Posterior vena cava (tissue), 2 donors: ENCODE measurements around the gene PRSS27. TPM values are rescaled to one million over a fixed set of nuclear protein-coding genes. Genes with fewer than 3 reads are reported as not detected.
"Not testable (repeated sequence)": the region's sequence is repeated elsewhere in the genome, so short reads cannot be mapped to it uniquely, and the experiment has no call there.

Source experiments
- DNase-seq: peaks from one replicate; pipeline ENCODE4 v3.0.0-alpha.2; 2020; ENCODE audit warnings: low spot score
- intact Hi-C, 2 donors: fragments of 100-400 bp; cut with DNase I; formaldehyde crosslinking; loops; one replicate each; pipeline versions ENCODE4 v1.14.1 to v1.14.2; 2022 to 2023
- total RNA-seq, 2 donors: library from RNA; stranded (reverse); fragmentation: NEBNext Ultra II Directional; extraction: Animal tissue kit (Norgen Biotek cat#: 25700); gene quantifications; one replicate each; pipeline ENCODE4 v1.2.1, GENCODE V29; 2021
- donor health status: DM: yes; HTN: yes; CAD: no.
- donor health status: DM: yes; HTN: yes; CAD: no.

The PRSS27 gene
- total RNA-seq, 2 donors from 2014 or later: 0.71 to 1.4 TPM

- not testable (repeated sequence) for DNase-seq
- intact Hi-C loops: loop anchor here in 1 of 2 donors (5.0 kb wide), 1 partner anchor 503 kb away; no protein-coding TSS in a partner anchor
Observed at GRCh38 chr16:2669587-2669986, 50.4 kb downstream of the PRSS27 start.

DNA sequence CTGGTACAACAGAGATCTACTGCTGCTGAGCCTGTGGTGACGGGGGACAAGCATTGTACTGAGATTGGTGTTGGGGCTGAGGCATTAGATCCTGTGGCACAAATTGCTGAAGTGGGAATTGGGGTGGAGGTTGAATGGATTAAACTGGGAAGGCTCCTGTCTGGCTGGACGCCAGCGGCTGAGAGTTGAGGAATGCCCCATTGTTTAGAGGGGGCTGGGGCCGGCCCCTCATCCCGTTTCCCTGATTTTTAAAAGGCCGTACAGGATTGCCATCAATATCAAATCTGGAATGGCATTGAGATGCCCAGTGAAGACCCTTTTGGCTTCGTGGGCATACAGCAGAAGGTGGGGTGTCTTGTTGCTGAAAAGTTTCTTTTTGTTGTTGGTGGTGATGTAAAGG lies 53.4 kb downstream of the PRSS27 start:
- intact Hi-C loops: loop anchor here in 1 of 2 donors (5.0 kb wide), 1 partner anchor 506 kb away; no protein-coding TSS in a partner anchor
- not testable (repeated sequence) for DNase-seq

- intact Hi-C loops: no loop called here
- DNase-seq: no peak
Observed at GRCh38 chr16:2664574-2664982, 55.4 kb downstream of the PRSS27 start.

DNA sequence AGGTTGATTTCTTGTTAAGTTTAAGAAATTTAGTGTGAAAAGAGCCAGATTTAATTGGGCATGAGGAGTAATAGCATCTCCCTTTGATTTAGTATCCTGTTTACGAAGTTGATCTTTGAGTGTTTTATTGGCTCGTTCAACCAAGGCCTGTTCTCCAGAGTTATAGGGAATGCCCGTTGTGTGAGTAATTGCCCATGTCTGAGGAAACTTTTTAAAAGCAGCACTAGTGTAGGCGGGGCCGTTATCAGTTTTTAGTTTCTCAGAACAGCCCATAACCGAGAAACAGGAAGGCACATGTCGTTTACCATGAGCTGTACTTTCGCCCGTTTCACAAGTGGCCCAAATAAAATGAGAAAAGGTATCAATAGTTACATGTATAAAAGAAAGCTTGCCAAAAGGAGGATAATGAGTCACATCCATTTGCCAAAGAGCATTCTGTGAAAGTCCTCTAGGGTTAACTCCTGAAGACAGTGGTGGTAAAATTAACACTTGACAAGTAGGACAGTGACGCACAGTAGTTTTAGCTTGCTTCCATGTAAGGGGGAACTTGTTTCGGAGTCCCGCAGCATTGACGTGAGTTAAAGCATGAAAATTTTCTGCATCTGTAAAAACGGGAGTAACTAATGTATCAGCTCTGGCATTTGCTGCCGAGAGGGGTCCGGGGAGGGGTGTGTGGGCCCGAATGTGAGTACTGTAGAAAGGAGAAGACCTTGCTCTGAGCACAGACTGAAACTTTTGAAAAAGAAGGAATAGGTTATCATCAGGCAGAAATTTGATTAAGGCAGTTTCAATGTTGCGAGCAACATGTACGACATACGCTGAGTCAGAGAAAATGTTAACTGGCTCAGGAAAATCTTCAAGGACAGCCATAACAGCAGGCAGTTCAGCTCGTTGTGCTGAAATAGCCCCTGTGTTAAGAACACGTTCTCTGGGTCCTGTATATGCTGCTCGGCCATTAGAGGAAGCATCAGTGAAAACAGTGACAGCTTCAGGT lies 56.2 kb downstream of the PRSS27 start:
- no peak for DNase-seq
- intact Hi-C loops: loop anchor here in 1 of 2 donors (1.0 kb wide), 1 partner anchor 39 kb away; no protein-coding TSS in a partner anchor

Other genes starting within 250 kb of the PRSS27 start
- under 1 TPM in 1 of 2 donors, not detected in 1; 0.29 TPM for gene NTN3, start 248.9 kb downstream of the PRSS27 start, total RNA-seq
- gene TBC1D24, start 245.1 kb downstream of the PRSS27 start, total RNA-seq: 10 to 100 TPM; 11.4 to 13.3 TPM
- 100 to 1,000 TPM; 107 to 133 TPM for gene ATP6V0C, start 206.3 kb downstream of the PRSS27 start, total RNA-seq
- gene AMDHD2, start 199.9 kb downstream of the PRSS27 start, total RNA-seq: 10 to 100 TPM; 25.5 to 34.3 TPM
- gene CEMP1, start 188.8 kb downstream of the PRSS27 start, total RNA-seq: not detected
- gene PDPK1, start 182.2 kb downstream of the PRSS27 start, total RNA-seq: 10 to 100 TPM; 36.8 to 40.1 TPM
- gene KCTD5, start 37.7 kb downstream of the PRSS27 start, total RNA-seq: 10 to 100 TPM; 13.5 to 14.3 TPM
- 100 to 1,000 TPM; 320 to 360 TPM for gene SRRM2, start 32.4 kb upstream of the PRSS27 start, total RNA-seq
- 100 to 1,000 TPM; 182 to 196 TPM for gene ELOB, start 57.1 kb upstream of the PRSS27 start, total RNA-seq
- gene PRSS33, start 67.3 kb upstream of the PRSS27 start, total RNA-seq: not detected
- not detected for gene PRSS41, start 78.2 kb upstream of the PRSS27 start, total RNA-seq
- gene PRSS21, start 97.0 kb upstream of the PRSS27 start, total RNA-seq: not detected
- gene ZG16B, start 110.1 kb upstream of the PRSS27 start, total RNA-seq: not detected
- gene PRSS22, start 137.9 kb upstream of the PRSS27 start, total RNA-seq: not detected
- gene FLYWCH2, start 163.0 kb upstream of the PRSS27 start, total RNA-seq: 10 to 100 TPM; 16.0 to 17.6 TPM
- 10 to 100 TPM; 31.0 to 37.7 TPM for gene FLYWCH1, start 191.7 kb upstream of the PRSS27 start, total RNA-seq
- not detected for gene KREMEN2, start 244.1 kb upstream of the PRSS27 start, total RNA-seq
- gene PAQR4, start 249.1 kb upstream of the PRSS27 start, total RNA-seq: 1 to 10 TPM; 2.5 to 5.4 TPM